ENCODE measurements around the gene TEX35. TPM values are rescaled to one million over a fixed set of nuclear protein-coding genes. Genes with fewer than 3 reads are reported as not detected.

Gene TEX35
- total RNA-seq, 4 donors from 2014 or later: not detected

DNA sequence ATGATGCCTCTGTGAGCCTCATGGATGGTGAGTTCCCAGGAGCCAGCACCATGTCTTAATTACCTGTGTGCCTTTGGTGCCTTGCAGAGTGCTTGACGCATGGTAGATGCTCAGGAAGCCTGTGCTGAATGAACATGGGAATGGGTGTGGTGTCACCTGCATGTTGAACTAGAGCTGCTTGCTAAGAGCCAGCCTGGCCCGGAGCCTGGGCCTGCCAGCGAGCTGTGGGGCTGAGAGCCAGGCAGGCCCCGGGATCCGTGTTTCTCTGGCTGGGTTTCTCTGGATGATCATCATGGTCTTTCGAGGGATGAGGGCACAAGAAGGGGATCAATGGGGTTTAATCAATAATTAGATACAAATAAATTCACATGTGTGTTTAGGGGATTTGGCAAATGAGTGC lies 6.7 kb upstream of the TEX35 start:
- Histone ChIP-seq H3K27ac (no peak overlapping the region), H3K9me3 (no peaks in the 10 kb centered on the region), H3K27me3 (no peaks in the 10 kb centered on the region), H3K36me3 (no peaks in the 10 kb centered on the region), H3K4me1 (no peaks in the 10 kb centered on the region), H3K4me3 (no peak overlapping the region)
- intact Hi-C loops (cut with DNase I; ENCODE audit: low total_unique reads): loop anchor here (10.0 kb wide), 1 partner anchor 201 kb away; no protein-coding TSS in a partner anchor
- no peak for DNase-seq
- WGBS, 2 donors (ENCODE audit: low coverage in 1 of 2): 92% methylated on average over 6 of the region's 6 CpGs; no CpG with 5 or more reads in 1 of the 2 donors
- TF ChIP-seq EP300 (IDR thresholded peaks at IDR 0.05; ENCODE audit: low read depth) (no peak), POLR2AphosphoS5 (IDR thresholded peaks at IDR 0.05) (no peak), POLR2A (IDR thresholded peaks at IDR 0.05) (no peak)
- TF ChIP-seq, protein P1, sequence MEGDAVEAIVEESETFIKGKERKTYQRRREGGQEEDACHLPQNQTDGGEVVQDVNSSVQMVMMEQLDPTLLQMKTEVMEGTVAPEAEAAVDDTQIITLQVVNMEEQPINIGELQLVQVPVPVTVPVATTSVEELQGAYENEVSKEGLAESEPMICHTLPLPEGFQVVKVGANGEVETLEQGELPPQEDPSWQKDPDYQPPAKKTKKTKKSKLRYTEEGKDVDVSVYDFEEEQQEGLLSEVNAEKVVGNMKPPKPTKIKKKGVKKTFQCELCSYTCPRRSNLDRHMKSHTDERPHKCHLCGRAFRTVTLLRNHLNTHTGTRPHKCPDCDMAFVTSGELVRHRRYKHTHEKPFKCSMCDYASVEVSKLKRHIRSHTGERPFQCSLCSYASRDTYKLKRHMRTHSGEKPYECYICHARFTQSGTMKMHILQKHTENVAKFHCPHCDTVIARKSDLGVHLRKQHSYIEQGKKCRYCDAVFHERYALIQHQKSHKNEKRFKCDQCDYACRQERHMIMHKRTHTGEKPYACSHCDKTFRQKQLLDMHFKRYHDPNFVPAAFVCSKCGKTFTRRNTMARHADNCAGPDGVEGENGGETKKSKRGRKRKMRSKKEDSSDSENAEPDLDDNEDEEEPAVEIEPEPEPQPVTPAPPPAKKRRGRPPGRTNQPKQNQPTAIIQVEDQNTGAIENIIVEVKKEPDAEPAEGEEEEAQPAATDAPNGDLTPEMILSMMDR (IDR thresholded peaks at IDR 0.05): no peak
- in situ Hi-C loops (cut with MboI; ENCODE audit: low pct_ligation_motif_present in 1 of 4, low pct_unique_long_range_greater_than_20kb in 1 of 4, low sequenced_read_pairs in 3 of 4): loop anchor here in 3 of 4 donors (10.0 kb wide), 2 partner anchors 201 to 211 kb away; no protein-coding TSS in a partner anchor

DNA sequence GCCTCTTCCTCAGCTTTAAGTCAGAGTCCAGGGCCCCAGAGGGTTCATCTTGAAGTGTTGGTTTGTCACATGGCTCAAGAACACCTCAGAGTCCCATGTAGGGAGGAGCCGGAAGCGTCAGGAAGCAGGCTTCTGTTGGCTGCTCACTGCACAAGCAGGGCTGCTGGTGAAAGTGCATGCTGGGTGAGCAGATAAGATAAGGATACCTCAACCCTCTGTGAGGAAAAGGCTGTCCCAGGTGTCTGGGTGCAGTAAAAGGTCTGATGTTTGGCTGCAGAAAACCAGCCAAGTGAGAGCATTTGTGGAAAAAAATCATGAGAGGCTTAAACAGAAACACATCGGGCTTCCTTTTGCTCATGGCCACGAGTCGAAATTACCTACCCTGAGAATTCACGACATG lies 6.2 kb upstream of the TEX35 start:
- TF ChIP-seq POLR2AphosphoS5 (IDR thresholded peaks at IDR 0.05) (no peak), EP300 (IDR thresholded peaks at IDR 0.05; ENCODE audit: low read depth) (no peak), POLR2A (IDR thresholded peaks at IDR 0.05) (no peak)
- TF ChIP-seq, protein P1 (IDR thresholded peaks at IDR 0.05): no peak
- Histone ChIP-seq H3K4me1 (no peaks in the 10 kb centered on the region), H3K9me3 (no peaks in the 10 kb centered on the region), H3K27ac (no peak overlapping the region), H3K27me3 (no peaks in the 10 kb centered on the region), H3K4me3 (no peak overlapping the region), H3K36me3 (no peaks in the 10 kb centered on the region)
- intact Hi-C loops (cut with DNase I; ENCODE audit: low total_unique reads) (loop anchor here (10.0 kb wide), 1 partner anchor 202 kb away; no protein-coding TSS in a partner anchor), in situ Hi-C loops (cut with MboI; ENCODE audit: low pct_ligation_motif_present in 1 of 4, low pct_unique_long_range_greater_than_20kb in 1 of 4, low sequenced_read_pairs in 3 of 4) (loop anchor here in 3 of 4 donors (10.0 kb wide), 2 partner anchors 202 to 212 kb away; no protein-coding TSS in a partner anchor)
- 63% methylated on average over 6 of the region's 6 CpGs; no CpG with 5 or more reads in 1 of the 2 donors for WGBS, 2 donors (ENCODE audit: low coverage in 1 of 2)
- DNase-seq: no peak

DNA sequence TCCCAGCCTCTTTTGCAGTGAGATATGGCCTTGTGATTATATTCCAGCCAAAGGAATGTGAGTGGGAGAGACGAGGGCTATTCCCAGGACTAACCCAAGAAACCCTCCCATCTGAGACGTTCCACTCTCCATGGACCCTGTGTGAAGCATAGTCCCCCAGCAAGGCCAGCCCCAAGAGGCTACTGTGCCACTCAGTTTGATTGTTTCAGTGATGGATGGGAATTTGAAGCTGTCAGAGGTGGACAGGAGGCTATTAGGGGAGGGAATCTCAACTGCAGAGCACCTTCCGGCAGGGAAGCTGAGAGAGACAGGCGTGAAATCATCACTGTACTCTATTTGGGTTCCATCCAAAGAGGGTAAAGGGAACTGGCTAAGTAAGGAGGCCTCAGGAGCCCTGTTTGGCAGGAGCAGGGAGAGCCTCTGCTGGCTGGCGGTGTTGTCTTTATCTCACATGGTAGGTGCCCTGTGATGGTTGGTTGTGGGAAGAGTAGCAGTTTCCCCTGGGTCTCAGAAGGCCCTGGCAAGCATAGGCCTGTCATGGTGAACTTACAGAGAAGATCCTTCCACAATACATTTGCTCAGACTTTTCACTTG lies 3.4 kb upstream of the TEX35 start:
- DNase-seq: no peak
- Histone ChIP-seq H3K4me3 (no peak overlapping the region), H3K27me3 (no peaks in the 10 kb centered on the region), H3K9me3 (no peaks in the 10 kb centered on the region), H3K27ac (no peak overlapping the region), H3K36me3 (no peaks in the 10 kb centered on the region), H3K4me1 (peaks cover 0 to 3% (median 0%) of the 10 kb centered on the region in 4 donors)
- in situ Hi-C loops (cut with MboI; ENCODE audit: low pct_ligation_motif_present in 1 of 4, low pct_unique_long_range_greater_than_20kb in 1 of 4, low sequenced_read_pairs in 3 of 4) (loop anchor here in 3 of 4 donors (10.0 kb wide), 2 partner anchors 205 to 215 kb away; no protein-coding TSS in a partner anchor), intact Hi-C loops (cut with DNase I; ENCODE audit: low total_unique reads) (loop anchor here (10.0 kb wide), 1 partner anchor 205 kb away; no protein-coding TSS in a partner anchor)
- 81 to 90% methylated on average over 2 to 5 of the region's 5 CpGs for WGBS, 2 donors (ENCODE audit: low coverage in 1 of 2)
- no peak for TF ChIP-seq POLR2A (IDR thresholded peaks at IDR 0.05)
- TF ChIP-seq, protein P1 (IDR thresholded peaks at IDR 0.05): no peak
- TF ChIP-seq POLR2AphosphoS5 (IDR thresholded peaks at IDR 0.05): no peak
- no peak for TF ChIP-seq EP300 (IDR thresholded peaks at IDR 0.05; ENCODE audit: low read depth)

DNA sequence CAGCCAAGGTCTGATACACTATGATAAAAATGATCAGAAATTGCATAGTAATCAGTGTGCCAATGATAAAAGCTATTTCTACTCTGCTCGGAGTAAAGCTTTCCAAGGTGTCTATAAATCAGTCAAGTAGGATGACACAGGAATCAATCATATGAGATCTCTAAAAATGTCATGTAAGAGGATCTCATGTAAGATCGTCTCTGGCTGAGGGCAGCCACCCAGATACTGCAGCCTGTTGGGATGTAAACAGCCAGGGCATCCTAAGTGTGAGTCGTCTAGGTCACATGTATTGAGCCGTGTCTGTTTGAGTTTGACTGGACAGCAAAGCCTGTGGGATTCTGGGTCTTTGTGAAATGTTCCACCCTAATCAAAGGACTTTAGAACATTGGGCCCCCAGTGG lies 2.8 kb upstream of the TEX35 start:
- Histone ChIP-seq H3K4me1 (peaks cover 0 to 3% (median 0%) of the 10 kb centered on the region in 4 donors), H3K9me3 (no peaks in the 10 kb centered on the region), H3K36me3 (no peaks in the 10 kb centered on the region), H3K27ac (no peak overlapping the region), H3K27me3 (no peaks in the 10 kb centered on the region), H3K4me3 (no peak overlapping the region)
- TF ChIP-seq, protein P1 (IDR thresholded peaks at IDR 0.05): no peak
- TF ChIP-seq POLR2AphosphoS5 (IDR thresholded peaks at IDR 0.05) (no peak), POLR2A (IDR thresholded peaks at IDR 0.05) (no peak), EP300 (IDR thresholded peaks at IDR 0.05; ENCODE audit: low read depth) (no peak)
- 75 to 82% methylated on average over 1 to 4 of the region's 4 CpGs for WGBS, 2 donors (ENCODE audit: low coverage in 1 of 2)
- intact Hi-C loops (cut with DNase I; ENCODE audit: low total_unique reads): no loop called here
- no peak for DNase-seq
- in situ Hi-C loops (cut with MboI; ENCODE audit: low pct_ligation_motif_present in 1 of 4, low pct_unique_long_range_greater_than_20kb in 1 of 4, low sequenced_read_pairs in 3 of 4): no loop called here

Data from transverse colon (tissue), 4 donors.